BLaER1 treated with 17β-estradiol and CSF1 and Interleukin-3, amounts not matched to agents 10 nM and 100 nM (cell line): ENCODE data around the gene INSRR.
A peak's percentile ranks its signal among the peaks of the same experiment; 100 is the strongest.

Experiments used
- H3K27ac ChIP-seq, 11 experiments: shearing (Covaris generic); formaldehyde crosslinking; 2 replicates each; pipeline ENCODE4 v1.8.1; 2022
- H3K27me3 ChIP-seq, 11 experiments: shearing (Covaris generic); formaldehyde crosslinking; 2 replicates each; pipeline ENCODE4 v1.8.1; 2022
- H3K36me3 ChIP-seq, 11 experiments: shearing (Covaris generic); formaldehyde crosslinking; 2 replicates each; pipeline ENCODE4 v1.8.1; 2022
- H3K4me1 ChIP-seq, 10 experiments: shearing (Covaris generic); formaldehyde crosslinking; 2 replicates each; pipeline ENCODE4 v1.8.1; 2022
- H3K4me2 ChIP-seq, 11 experiments: shearing (Covaris generic); formaldehyde crosslinking; 2 replicates each; pipeline ENCODE4 v1.8.1; 2022
- H3K4me3 ChIP-seq, 10 experiments: shearing (Covaris generic); formaldehyde crosslinking; 2 replicates each; pipeline ENCODE4 v1.8.1; 2022
- H3K9ac ChIP-seq, 11 experiments: shearing (Covaris generic); formaldehyde crosslinking; 2 replicates each; pipeline ENCODE4 v1.8.1; 2022
- H3K9me3 ChIP-seq, 11 experiments: shearing (Covaris generic); formaldehyde crosslinking; replicated peaks in 1 of 11; 2 replicates each; pipeline ENCODE4 v1.8.1; 2022
- H4K20me1 ChIP-seq, 11 experiments: shearing (Covaris generic); formaldehyde crosslinking; 2 replicates each; pipeline ENCODE4 v1.8.1; 2022
- Cebpa-rat ChIP-seq, 11 experiments: shearing (Covaris generic); IDR thresholded peaks; 2 replicates each; pipeline ENCODE4 v1.8.1; 2022

The INSRR gene

DNA sequence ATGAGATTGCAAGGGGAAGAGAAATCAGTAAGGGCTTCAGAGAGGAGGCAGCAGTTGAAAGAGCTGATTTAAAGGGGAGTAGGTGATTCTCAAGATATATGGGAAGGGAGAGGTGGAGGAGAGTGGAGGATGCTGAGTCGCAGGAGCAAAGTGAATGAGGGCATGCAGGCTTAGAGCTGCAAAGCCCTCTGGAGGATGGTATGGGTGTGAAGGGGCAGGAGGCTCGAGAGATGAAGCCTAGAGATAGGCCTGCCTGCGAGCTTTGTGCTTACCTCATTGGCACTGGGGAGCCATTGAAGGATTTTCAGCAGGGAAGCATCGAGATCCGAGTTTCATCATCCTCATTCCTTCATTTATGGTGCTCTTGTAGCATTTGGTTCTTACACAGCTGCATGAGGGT, 26.5 kb downstream of the INSRR start:
- Histone ChIP-seq H3K4me2 (no peak overlapping the region), H3K9ac (no peak overlapping the region), H3K9me3 (no peaks in the 10 kb centered on the region), H3K4me1 (peaks cover 7 to 15% (median 13%) of the 10 kb centered on the region in 10 experiments), H3K27me3 (peaks cover 0 to 4% (median 0%) of the 10 kb centered on the region in 11 experiments; a peak in 1 of 22 replicates), H4K20me1 (peaks cover 0 to 4% (median 0%) of the 10 kb centered on the region in 11 experiments; a peak in 1 of 22 replicates), H3K27ac (no peak overlapping the region), H3K4me3 (no peak overlapping the region), H3K36me3 (no peaks in the 10 kb centered on the region)
- no peak for TF ChIP-seq Cebpa-rat (IDR thresholded peaks at IDR 0.05)

DNA sequence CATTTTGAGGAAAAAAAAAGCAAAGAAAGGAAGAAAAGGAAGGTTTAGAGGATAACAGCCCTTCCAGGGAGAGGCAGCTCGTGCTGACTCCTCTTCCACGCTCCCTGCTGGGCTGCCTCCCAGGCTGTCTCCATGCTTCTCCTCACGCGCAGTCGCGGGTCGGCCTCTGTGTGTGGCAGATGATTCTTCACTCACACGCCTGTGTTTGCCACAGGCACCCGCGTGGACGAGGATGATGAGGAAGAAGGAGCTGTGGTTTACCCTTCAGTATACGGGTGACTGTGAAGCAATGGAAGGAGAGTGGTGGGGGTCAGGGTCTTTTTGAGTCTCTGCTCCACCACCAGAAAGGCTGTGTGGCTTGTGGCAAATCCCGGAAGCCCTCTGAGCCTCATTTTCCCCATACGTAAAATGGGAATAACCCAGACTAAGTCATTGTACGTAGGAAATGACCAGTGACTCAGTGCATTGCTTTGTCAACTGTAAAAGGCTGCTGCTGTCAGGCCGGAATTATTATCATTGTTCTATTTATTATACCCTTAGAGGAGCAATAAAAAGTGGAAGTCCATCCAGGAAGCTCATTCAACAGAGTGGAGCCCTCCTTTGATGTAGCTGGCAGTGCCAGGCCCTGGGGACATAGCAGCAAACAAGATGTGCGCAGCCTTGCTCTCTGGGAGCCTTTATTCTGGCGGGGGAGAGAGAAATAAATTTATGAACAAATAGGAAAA, 30.4 kb downstream of the INSRR start:
- H4K20me1 ChIP-seq: peaks cover 0 to 4% (median 0%) of the 10 kb centered on the region in 11 experiments; a peak in 1 of 22 replicates
- no peaks in the 10 kb centered on the region for H3K36me3 ChIP-seq
- H3K27me3 ChIP-seq: no peaks in the 10 kb centered on the region; a peak in 1 of 22 replicates
- H3K4me3 ChIP-seq: no peak overlapping the region
- no peak for TF ChIP-seq Cebpa-rat (IDR thresholded peaks at IDR 0.05)
- peak overlapping the region; percentile 7 to 62 (median 43); a peak in 21 of 22 replicates for H3K4me2 ChIP-seq
- H3K9me3 ChIP-seq: no peaks in the 10 kb centered on the region
- no peak overlapping the region; a peak in 1 of 22 replicates for H3K9ac ChIP-seq
- H3K4me1 ChIP-seq: peaks cover 7 to 15% (median 13%) of the 10 kb centered on the region in 10 experiments
- H3K27ac ChIP-seq: no peak overlapping the region

DNA sequence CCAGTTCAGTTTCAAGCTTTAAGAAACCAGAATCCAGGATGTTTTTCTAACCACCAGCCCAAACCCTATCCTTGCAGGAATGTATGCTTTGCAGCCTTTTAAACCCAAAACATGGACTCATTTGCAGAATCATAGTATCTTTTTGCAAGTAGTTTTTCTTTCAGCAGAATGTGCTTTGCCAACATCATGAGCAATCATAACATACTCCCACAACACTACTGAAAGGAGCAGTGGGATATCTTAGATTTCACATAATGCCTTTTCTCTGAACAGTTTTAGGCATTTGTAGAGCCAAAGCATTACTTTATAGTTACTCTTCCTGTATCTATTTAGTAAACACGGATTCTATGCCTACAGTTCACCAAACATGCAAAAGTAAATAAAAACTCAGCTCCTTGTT, 32.3 kb downstream of the INSRR start:
- Histone ChIP-seq H3K36me3 (no peaks in the 10 kb centered on the region), H3K4me3 (no peak overlapping the region)
- TF ChIP-seq Cebpa-rat (IDR thresholded peaks at IDR 0.05): no peak

DNA sequence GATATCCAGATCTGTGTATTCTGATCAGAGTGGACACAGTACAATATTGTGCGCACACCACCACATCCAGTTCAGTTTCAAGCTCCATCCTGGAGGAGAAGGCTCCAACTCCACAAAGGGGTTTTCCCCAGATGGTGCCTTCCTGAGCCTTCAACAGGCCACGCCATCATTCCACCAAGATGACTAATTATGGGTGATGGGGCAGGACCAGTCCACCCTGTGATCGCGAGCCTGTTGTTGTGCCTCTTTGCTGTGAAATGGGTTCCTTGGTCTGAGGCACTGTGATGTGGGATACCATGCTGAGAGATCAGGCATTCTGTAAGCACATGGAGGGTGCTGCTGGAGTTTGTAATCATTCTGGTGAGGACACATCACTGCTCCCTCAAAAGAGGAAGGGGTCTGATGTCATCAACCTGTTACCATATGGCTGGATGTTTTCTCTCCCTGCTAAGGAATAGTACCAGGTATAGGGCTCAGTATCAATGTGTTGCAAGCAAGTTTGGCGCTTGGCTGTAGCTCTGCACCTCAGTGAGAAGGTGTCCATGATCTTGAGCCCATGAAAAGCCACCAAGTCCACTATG, 35.6 kb downstream of the INSRR start:
- Histone ChIP-seq H3K4me1 (peaks cover 0 to 4% (median under 1%) of the 10 kb centered on the region in 10 experiments; a peak in 12 of 20 replicates), H3K9me3 (no peaks in the 10 kb centered on the region), H3K4me2 (peak overlapping the region in 1 of 11 experiments; percentile 26; a peak in 1 of 22 replicates), H3K27ac (no peak overlapping the region), H3K36me3 (no peaks in the 10 kb centered on the region), H3K9ac (no peak overlapping the region), H4K20me1 (no peaks in the 10 kb centered on the region), H3K27me3 (no peaks in the 10 kb centered on the region; a peak in 1 of 22 replicates), H3K4me3 (no peak overlapping the region)
- TF ChIP-seq Cebpa-rat (IDR thresholded peaks at IDR 0.05): no peak

More for the DNA sequence above, 32.3 kb downstream of the INSRR start:
- Histone ChIP-seq H3K27me3 (no peaks in the 10 kb centered on the region; a peak in 1 of 22 replicates), H3K4me2 (no peak overlapping the region), H3K9me3 (no peaks in the 10 kb centered on the region), H3K4me1 (peaks cover 10 to 15% (median 13%) of the 10 kb centered on the region in 10 experiments), H4K20me1 (no peaks in the 10 kb centered on the region), H3K27ac (no peak overlapping the region), H3K9ac (no peak overlapping the region)

DNA sequence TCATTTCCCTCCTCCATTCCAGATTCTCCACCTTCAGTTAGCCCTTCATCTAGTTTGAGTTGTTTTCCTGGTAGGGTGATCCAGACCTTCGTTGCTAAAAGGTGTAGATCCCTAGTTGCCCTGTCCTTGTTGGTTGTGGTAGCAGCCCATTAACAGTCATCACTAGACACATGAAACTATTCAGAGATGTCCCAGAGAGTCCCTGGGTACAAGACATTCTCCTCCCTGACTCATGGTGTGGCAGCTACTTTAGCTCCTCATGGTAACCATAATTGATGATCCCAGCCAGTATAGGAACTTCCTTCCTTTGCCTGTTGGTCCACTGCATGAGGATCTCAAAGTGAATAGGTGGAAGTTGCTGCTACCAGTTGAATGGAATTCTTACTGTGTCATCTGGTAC, 36.2 kb downstream of the INSRR start:
- no peaks in the 10 kb centered on the region for H3K9me3 ChIP-seq
- TF ChIP-seq Cebpa-rat (IDR thresholded peaks at IDR 0.05): no peak
- no peak overlapping the region for H3K4me2 ChIP-seq
- no peaks in the 10 kb centered on the region for H3K36me3 ChIP-seq
- peaks cover 0 to 7% (median under 1%) of the 10 kb centered on the region in 10 experiments; a peak in 11 of 20 replicates for H3K4me1 ChIP-seq
- H3K4me3 ChIP-seq: no peak overlapping the region
- H3K27ac ChIP-seq: no peak overlapping the region
- H3K9ac ChIP-seq: no peak overlapping the region
- H3K27me3 ChIP-seq: no peaks in the 10 kb centered on the region; a peak in 1 of 22 replicates
- H4K20me1 ChIP-seq: no peaks in the 10 kb centered on the region

DNA sequence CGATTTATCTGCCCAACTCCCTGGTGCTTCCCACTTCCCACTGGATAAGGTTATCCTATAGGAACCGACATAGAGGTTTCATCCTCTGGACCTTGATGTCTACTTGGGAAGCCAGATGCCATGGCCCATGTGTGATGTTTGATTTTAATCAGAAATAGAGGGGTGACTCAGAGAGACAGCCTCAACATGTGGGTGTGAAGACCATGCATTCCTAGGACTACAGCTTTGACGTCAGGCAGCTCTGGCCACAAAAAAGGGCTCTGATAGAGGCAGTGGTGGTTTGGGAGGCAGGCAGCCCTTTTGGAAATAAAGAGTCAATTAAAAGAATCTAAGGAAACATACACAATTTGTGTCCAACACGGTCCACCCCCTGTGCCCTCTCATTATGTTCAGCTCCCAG, 37.1 kb downstream of the INSRR start:
- no peak overlapping the region for H3K27ac ChIP-seq
- peaks cover 8 to 16% (median 10%) of the 10 kb centered on the region in 10 experiments for H3K4me1 ChIP-seq
- no peaks in the 10 kb centered on the region for H4K20me1 ChIP-seq
- no peaks in the 10 kb centered on the region for H3K36me3 ChIP-seq
- no peak overlapping the region for H3K9ac ChIP-seq
- H3K9me3 ChIP-seq: no peaks in the 10 kb centered on the region
- H3K27me3 ChIP-seq: no peaks in the 10 kb centered on the region; a peak in 1 of 22 replicates
- TF ChIP-seq Cebpa-rat (IDR thresholded peaks at IDR 0.05): no peak
- no peak overlapping the region for H3K4me3 ChIP-seq
- no peak overlapping the region; a peak in 1 of 22 replicates for H3K4me2 ChIP-seq

DNA sequence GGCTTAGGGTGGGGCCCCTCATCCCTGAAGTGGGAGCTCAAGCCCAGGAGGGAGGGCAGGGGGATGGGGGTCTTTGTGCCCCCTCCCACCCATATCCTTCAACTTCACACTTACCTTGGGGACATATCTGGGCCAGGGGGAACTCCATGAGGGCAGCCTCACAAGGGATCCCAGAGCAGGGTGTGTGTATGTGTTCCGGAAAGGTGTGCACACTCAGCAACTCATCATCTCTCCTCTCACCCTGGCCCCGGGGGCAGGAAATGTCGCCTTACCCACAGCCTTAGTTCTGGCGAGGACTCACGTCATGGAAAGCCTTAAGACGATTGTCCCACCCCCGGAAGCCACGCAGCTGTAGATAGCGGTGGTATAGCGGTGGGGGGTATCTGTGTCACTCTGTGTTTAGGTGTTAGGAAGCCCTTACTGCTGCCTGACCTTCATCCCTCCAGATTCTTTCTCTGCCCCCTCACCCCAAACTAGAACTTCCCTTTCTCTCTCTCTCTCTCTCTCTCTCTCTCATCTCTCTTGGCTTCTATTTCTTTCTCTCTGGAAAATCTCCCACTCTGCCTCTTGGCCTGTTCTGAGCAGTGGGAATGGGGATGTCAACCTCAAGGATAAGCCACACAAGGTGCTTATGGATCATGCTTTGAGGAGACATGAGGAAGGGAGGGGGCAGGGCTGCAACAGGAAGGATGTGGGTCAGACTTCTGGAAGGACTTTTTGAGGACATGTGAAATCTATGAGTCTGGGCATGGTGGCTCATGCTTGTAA, 42.2 kb downstream of the INSRR start, which contains the start of gene SH2D2A:
SH2D2A (minus strand) TSS at position 288 of the 768 bp plus-strand sequence; CDS start at position 148, 140 bp downstream.
- H3K4me2 ChIP-seq: peak within 1 kb of the TSS; percentile 84 to 100 (median 92)
- no peaks in the 10 kb centered on the region for H3K27me3 ChIP-seq
- H3K4me1 ChIP-seq: peaks cover 54 to 64% (median 59%) of the 10 kb centered on the region in 10 experiments
- H3K4me3 ChIP-seq: peak within 1 kb of the TSS; percentile 22 to 66 (median 51); a peak in 19 of 20 replicates
- H3K36me3 ChIP-seq: peaks cover 0 to 16% (median 0%) of the 10 kb centered on the region in 11 experiments; a peak in 5 of 22 replicates
- peak within 1 kb of the TSS; percentile 58 to 81 (median 71) for H3K9ac ChIP-seq
- no peaks in the 10 kb centered on the region; a peak in 1 of 22 replicates for H4K20me1 ChIP-seq
- no peaks in the 10 kb centered on the region for H3K9me3 ChIP-seq
- H3K27ac ChIP-seq: peak within 1 kb of the TSS; percentile 52 to 83 (median 76); a peak in 21 of 22 replicates
- no peak for TF ChIP-seq Cebpa-rat (IDR thresholded peaks at IDR 0.05)

DNA sequence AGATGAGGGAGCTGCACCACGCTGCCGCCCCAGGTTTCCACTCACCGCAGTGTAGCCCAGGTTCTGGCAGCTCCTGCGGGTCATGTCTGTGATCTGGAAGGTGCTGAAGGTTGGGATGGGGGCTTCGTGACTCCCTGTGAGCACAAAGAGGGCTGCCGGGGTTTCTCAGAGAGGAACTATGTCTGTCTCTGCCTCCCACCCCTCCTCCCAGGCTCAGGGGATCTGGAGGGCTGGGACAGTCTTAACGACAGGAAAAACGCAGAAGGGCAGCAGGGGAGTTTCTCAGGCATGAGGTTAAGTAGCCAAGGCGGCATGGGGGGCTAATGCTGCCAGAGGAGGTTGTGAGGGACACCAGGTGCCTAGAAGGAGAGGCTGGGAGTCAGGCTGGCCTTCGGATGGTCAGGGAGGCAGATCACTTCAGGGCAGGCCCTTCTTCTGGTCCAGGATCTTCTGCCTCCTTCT, 42.9 kb downstream of the INSRR start:
- peak overlapping the region; percentile 22 to 66 (median 51); a peak in 18 of 20 replicates for H3K4me3 ChIP-seq

More for the DNA sequence above, 42.9 kb downstream of the INSRR start:
- no peak for TF ChIP-seq Cebpa-rat (IDR thresholded peaks at IDR 0.05)
- peaks cover 0 to 5% (median 0%) of the 10 kb centered on the region in 11 experiments; a peak in 1 of 22 replicates for H4K20me1 ChIP-seq
- H3K27ac ChIP-seq: peak overlapping the region; percentile 52 to 83 (median 76); a peak in 21 of 22 replicates
- peaks cover 54 to 72% (median 65%) of the 10 kb centered on the region in 10 experiments for H3K4me1 ChIP-seq
- H3K36me3 ChIP-seq: peaks cover 0 to 21% (median 0%) of the 10 kb centered on the region in 11 experiments; a peak in 5 of 22 replicates
- H3K9ac ChIP-seq: peak overlapping the region; percentile 58 to 81 (median 71)
- H3K9me3 ChIP-seq: no peaks in the 10 kb centered on the region
- H3K4me2 ChIP-seq: peak overlapping the region; percentile 84 to 100 (median 92)
- H3K27me3 ChIP-seq: no peaks in the 10 kb centered on the region
